ENCODE measurements around the gene DLGAP4.
"Not testable (repeated sequence)": the region's sequence is repeated elsewhere in the genome, so short reads cannot be mapped to it uniquely, and the experiment has no call there.

Gene DLGAP4

DNA sequence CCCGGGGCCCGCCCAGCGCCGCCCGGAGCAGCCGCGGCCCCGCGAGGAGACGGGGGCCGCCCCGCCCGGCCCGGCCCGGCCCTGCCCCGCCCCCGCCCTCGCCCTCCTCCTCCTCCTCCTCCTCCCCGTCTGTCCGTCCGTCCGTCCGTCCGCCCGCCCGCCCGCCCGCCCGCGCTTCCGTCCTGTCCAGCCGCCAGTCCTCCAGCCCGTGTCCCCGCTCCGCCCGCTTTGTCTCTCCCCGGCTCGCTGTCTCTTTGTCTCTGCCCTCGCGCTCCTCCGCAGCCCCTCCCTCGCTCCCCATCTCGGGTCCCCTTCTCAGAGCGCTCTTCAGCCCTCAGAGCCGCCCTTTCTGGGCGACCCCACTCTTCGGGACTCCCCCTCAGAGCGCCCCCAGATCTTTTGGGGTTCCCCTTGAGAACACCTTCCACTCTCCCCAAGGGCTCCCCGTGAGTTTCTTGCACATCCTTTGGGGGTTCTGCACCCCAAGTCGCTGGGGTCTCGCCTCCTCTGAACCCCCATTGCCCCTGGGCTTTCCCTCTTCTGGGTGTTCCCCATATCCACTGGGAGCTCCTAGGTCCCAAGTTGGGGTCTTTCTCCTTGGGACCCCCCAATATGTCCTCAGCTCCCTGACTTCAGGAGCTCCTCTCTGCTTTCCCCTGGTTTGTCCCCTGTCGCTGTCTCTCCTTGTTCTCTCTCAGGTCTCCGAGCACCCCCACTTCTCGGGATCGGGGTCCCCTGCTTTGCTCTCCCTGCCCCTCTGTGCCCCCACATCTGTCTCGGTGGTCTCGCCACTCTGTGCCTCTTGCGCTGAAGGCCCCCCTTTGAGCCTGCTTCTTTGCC, 155.7 kb downstream of the DLGAP4 start:
- DNase-seq: peak; percentile 46

GRCh38 chr20:36462440-36463211, 156.5 kb downstream of the DLGAP4 start:
- DNase-seq: no peak

DNA sequence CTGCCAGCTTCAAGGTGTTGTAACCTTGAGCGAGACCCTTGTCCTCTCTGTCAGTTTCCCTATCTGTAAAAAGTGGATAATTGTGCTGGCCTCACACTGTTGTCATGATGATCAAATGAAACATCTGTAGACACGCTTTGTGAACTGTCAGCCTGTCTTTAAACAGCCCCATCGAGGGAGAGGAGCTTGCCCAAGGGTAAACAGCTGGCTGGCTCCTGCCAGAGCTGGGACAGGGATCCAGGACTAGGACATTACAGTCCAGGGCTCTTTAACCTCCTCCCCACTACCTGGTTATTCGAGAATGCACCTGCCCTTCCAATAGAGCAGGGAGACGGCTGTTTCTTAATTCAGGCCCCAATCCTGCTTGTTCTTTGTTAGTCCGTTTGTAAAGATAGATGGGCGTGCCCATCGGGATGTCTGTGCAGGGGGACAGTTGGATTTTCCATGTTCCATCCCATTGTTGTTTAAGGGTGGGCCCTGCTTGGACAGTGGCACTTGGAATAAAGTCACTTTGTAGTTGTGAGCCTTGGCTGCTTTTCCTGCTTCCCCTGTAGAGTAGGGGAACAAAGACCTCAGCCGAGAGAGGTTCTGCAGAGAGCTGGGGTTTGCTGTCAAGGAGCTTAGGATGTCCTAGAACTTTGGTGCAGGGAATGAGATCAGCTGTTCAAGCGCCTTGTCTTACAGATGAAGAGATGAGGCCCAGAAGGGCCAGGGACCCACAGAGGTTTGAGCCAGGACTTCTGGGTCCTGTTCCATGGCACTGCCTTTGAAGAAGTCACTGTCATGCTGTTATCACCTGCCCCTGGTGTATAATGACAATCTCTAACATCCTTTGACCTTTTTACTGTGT, 157.3 kb downstream of the DLGAP4 start:
- DNase-seq: no peak

- DNase-seq: no peak
Observed at GRCh38 chr20:36465109-36466080, 159.3 kb downstream of the DLGAP4 start.

DNA sequence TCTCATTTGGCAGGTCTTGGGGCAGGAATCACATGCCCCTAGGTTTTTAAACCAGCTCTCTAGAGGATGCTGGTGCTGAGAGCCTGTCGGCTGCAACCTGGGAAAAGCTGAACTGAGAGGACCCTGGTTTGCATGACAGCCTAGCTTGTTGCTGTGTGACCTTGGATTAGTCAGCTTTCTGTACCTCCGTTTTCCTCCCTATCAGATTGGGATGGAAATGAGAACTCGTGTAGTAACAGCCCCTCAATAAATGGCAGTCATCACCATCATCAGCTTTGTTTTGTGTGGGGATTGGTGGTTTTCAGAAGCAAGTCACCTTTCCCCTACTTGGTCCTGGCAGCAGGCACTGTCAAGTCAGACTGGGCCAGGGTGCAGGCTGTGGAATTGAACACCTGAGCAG, 159.9 kb downstream of the DLGAP4 start:
- DNase-seq: no peak

DNA sequence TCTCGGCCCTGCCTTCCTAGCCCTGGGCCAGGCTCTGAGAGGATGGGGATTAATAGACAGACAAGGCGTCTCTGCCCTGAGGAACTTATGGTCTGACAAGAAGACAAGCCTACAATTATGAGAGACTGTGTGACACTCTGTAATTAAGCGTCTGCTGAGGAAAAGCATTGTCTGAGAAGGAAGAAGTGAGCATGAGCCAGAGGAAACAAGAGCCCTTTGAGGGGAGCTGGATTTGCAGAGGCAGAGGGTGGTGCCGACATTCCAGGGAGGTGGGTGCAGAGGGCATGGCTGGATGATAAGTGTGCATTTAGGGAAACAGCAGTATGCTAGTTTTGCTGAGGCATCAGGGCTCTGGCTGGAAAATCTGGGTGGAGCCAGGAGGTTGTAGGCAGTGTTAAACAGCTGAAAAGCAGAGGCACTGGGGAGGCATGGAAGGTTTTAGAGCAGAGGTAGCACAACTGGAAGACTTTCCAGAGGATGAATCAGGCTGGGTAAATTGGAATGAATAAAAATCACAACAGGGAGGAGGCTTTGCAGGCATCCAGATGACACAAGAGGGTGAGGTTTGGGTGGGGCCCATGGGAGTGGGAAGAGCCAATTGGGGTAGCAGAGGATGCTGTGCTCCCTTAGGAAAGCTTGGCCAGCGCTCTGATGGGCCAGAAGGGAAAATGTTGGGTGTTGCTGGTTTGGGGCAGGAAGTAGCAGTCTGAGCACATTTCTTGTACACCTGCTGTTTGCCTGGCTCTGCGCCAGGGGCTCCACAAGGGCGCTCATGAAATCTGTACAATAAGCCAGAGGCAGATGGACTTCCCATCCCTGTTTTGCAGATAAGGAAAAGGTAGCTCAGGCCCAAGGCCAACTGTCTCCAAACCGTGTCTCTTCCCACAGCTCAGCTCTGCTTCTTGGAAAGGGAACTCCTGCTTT, 161.2 kb downstream of the DLGAP4 start:
- DNase-seq: no peak

GRCh38 chr20:36468149-36469000, 162.2 kb downstream of the DLGAP4 start:
- no peak for DNase-seq

GRCh38 chr20:36469973-36470372, 163.8 kb downstream of the DLGAP4 start:
- DNase-seq: no peak

GRCh38 chr20:36471885-36472636, 165.9 kb downstream of the DLGAP4 start:
- DNase-seq: no peak

GRCh38 chr20:36472637-36473090, 166.5 kb downstream of the DLGAP4 start:
- no peak for DNase-seq

DNA sequence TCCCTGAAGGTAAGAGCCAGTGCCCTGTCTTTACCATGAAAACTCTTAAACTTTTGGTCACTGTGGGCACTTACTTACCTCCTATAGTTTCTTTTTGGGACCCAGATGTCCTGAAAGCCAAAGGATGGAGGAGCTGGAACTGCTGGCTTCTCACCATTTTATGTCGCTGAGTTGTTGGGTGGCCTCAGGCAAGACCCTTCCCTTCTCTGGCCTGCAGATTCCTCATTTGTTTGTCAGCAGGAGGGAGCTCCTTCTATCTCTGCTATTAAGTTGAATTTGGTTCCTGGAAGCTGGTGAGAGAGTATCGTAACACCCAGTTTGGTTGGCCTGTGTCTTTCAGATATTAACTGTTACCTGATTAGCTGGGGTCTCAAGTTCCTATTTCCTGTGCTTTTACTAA, 167.0 kb downstream of the DLGAP4 start:
- DNase-seq: no peak

GRCh38 chr20:36474563-36474962, 168.4 kb downstream of the DLGAP4 start:
- no peak for DNase-seq

DNA sequence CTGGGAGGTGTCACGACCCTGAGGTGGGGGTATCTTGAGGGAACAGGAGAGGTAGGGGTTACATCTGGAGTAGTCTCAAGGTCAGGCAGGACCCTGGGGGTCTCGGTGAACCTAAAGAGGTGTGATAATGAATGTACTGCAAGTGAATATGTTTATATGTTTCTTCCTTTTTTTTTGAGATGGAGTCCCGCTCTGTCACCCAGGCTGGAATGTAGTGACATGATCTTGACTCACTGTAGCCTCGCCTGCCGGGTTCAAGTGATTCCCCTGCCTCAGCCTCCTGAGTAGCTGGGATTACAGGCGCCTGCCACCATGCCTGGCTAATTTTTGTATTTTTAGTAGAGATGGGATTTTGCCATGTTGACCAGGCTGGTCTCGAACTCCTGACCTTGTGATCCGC, 168.9 kb downstream of the DLGAP4 start:
- not testable (repeated sequence) for DNase-seq

DNA sequence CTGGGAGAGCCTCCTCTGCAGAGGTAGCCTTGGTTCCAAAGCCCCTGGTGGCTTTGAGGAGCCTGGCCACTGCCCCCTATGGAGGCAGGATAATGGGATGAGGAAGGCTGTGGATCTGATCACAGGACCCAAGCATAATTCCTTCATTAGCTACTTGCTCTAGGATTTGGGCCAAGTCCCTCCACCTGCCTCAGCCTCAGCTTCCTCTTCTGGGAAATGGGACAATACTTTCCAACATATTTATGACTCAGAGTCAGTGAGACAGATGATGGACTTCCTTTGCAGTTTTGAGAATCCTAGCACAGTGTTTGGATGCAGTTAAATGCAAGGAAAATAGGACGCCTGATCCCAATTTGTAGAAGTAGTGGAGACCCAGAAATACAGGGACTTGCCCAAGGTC, 171.3 kb downstream of the DLGAP4 start:
- no peak for DNase-seq

- no peak for DNase-seq
Observed at GRCh38 chr20:36478137-36478905, 172.2 kb downstream of the DLGAP4 start.

GRCh38 chr20:36479938-36480337, 173.8 kb downstream of the DLGAP4 start:
- no peak for DNase-seq

DNA sequence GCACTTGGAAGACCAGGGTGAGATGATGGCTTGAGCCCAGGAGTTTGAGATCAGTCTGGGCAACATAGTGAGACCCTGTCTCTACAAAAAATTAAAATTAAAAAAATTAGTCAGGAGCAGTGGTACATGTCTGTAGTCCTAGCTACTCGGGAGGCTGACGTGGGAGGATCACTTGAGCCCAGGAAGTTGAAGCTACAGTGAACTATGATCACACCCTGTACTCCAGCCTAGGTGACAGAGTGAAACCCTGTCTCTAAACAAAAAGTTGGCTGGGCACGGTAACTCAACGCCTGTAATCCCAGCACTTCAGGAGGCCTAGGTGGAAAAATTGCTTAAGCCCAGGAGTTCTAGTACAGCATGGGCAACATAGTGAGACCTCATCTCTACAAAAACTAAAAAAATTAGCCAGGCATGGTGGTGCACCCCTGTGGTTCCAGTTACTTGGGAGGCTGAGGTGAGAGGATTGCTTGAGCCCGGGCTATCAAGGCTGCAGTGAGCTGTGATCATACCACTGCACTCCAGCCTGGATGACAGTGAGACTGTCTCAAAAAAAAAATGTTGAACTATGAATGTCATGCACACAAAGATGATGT, 174.4 kb downstream of the DLGAP4 start:
- no peak for DNase-seq

All from midbrain (tissue), 1 donor.